ENCODE data around the gene PHLDA2.

DNA sequence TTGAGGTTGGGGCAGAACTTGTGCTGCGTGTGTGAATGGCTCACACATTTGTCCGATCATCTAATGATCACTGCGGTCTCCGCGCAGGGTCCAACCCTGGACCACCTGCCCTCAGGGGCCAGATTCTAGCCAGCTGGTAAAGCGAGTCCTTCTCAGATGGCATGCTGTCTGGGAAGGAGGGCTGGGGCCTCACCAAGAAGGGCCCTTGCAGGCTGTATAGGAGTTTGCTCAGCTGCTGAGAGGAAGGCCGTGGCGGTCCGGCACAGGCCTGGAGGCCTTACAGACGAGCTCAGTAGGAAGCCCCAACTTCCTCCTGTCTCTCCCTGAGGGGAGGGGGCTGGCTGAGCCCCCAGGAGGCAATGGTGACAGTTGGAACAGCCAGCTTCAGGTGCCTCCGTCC, 13.7 kb downstream of the PHLDA2 start:
- TF ChIP-seq EP300 (IDR thresholded peaks at IDR 0.05; ENCODE audit: borderline replicate concordance in 1 of 2, low read depth in 1 of 2, low read length in 1 of 2) (no peak), MXI1 (IDR thresholded peaks at IDR 0.05; ENCODE audit: low read depth, low read length) (no peak), TAF1 (IDR thresholded peaks at IDR 0.05; ENCODE audit: borderline replicate concordance, low read depth, low read length) (no peak), RAD21 (IDR thresholded peaks at IDR 0.05; ENCODE audit: low read length) (no peak), POLR2AphosphoS5 (IDR thresholded peaks at IDR 0.05; ENCODE audit: low read depth, low read length) (no peak), GATA2 (CRISPR knock-in tag; IDR thresholded peaks at IDR 0.05) (no peak), GABPA (IDR thresholded peaks at IDR 0.05; ENCODE audit: low read depth) (no peak), RCOR1 (IDR thresholded peaks at IDR 0.05; ENCODE audit: low read length) (no peak)
- TF ChIP-seq, protein P1, sequence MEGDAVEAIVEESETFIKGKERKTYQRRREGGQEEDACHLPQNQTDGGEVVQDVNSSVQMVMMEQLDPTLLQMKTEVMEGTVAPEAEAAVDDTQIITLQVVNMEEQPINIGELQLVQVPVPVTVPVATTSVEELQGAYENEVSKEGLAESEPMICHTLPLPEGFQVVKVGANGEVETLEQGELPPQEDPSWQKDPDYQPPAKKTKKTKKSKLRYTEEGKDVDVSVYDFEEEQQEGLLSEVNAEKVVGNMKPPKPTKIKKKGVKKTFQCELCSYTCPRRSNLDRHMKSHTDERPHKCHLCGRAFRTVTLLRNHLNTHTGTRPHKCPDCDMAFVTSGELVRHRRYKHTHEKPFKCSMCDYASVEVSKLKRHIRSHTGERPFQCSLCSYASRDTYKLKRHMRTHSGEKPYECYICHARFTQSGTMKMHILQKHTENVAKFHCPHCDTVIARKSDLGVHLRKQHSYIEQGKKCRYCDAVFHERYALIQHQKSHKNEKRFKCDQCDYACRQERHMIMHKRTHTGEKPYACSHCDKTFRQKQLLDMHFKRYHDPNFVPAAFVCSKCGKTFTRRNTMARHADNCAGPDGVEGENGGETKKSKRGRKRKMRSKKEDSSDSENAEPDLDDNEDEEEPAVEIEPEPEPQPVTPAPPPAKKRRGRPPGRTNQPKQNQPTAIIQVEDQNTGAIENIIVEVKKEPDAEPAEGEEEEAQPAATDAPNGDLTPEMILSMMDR (IDR thresholded peaks at IDR 0.05), result no peak
- TF ChIP-seq, protein P2, sequence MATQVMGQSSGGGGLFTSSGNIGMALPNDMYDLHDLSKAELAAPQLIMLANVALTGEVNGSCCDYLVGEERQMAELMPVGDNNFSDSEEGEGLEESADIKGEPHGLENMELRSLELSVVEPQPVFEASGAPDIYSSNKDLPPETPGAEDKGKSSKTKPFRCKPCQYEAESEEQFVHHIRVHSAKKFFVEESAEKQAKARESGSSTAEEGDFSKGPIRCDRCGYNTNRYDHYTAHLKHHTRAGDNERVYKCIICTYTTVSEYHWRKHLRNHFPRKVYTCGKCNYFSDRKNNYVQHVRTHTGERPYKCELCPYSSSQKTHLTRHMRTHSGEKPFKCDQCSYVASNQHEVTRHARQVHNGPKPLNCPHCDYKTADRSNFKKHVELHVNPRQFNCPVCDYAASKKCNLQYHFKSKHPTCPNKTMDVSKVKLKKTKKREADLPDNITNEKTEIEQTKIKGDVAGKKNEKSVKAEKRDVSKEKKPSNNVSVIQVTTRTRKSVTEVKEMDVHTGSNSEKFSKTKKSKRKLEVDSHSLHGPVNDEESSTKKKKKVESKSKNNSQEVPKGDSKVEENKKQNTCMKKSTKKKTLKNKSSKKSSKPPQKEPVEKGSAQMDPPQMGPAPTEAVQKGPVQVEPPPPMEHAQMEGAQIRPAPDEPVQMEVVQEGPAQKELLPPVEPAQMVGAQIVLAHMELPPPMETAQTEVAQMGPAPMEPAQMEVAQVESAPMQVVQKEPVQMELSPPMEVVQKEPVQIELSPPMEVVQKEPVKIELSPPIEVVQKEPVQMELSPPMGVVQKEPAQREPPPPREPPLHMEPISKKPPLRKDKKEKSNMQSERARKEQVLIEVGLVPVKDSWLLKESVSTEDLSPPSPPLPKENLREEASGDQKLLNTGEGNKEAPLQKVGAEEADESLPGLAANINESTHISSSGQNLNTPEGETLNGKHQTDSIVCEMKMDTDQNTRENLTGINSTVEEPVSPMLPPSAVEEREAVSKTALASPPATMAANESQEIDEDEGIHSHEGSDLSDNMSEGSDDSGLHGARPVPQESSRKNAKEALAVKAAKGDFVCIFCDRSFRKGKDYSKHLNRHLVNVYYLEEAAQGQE (IDR thresholded peaks at IDR 0.05; ENCODE audit: low read depth, low read length), result no peak
